Lower leg skin (tissue), 3 donors: Measurements from ENCODE around the gene S100A8.

Experiments
- POLR2A ChIP-seq, 2 donors: fragments of 450-650 bp; IDR thresholded peaks; one replicate each; pipeline ENCODE4 v1.6.1; 2016 to 2017; ENCODE audit warnings: antibody characterized with exemption in 2 of 2, mild to moderate bottlenecking in 1 of 2, moderate library complexity in 1 of 2
- TF ChIP-seq, protein P1 (sequence below), 3 donors: fragments of 450-650 bp; IDR thresholded peaks; one replicate each; pipeline ENCODE4 v1.5.1; 2016; ENCODE audit warnings: antibody characterized with exemption in 3 of 3, mild to moderate bottlenecking in 3 of 3, moderate library complexity in 2 of 3

- TF ChIP-seq POLR2A (IDR thresholded peaks at IDR 0.05): no peak
- TF ChIP-seq, protein P1, sequence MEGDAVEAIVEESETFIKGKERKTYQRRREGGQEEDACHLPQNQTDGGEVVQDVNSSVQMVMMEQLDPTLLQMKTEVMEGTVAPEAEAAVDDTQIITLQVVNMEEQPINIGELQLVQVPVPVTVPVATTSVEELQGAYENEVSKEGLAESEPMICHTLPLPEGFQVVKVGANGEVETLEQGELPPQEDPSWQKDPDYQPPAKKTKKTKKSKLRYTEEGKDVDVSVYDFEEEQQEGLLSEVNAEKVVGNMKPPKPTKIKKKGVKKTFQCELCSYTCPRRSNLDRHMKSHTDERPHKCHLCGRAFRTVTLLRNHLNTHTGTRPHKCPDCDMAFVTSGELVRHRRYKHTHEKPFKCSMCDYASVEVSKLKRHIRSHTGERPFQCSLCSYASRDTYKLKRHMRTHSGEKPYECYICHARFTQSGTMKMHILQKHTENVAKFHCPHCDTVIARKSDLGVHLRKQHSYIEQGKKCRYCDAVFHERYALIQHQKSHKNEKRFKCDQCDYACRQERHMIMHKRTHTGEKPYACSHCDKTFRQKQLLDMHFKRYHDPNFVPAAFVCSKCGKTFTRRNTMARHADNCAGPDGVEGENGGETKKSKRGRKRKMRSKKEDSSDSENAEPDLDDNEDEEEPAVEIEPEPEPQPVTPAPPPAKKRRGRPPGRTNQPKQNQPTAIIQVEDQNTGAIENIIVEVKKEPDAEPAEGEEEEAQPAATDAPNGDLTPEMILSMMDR (IDR thresholded peaks at IDR 0.05): no peak
Measured at GRCh38 chr1:153357076-153357852, 33.6 kb downstream of the S100A8 start.
